ENCODE measurements around the gene LDHB. TPM values are rescaled to one million over a fixed set of nuclear protein-coding genes. Genes with fewer than 3 reads are reported as not detected.

The LDHB gene
- total RNA-seq, 1 donor from 2014 or later, result 775 TPM

- Mint-ChIP-seq H3K27ac (ENCODE audit: unreplicated experiment) (no peak overlapping the region), H3K9me3 (ENCODE audit: unreplicated experiment) (no peaks in the 10 kb centered on the region), H3K36me3 (ENCODE audit: low read depth, unreplicated experiment) (no peaks in the 10 kb centered on the region), H3K27me3 (ENCODE audit: low read depth, unreplicated experiment) (peaks cover 3% of the 10 kb centered on the region), H3K4me3 (ENCODE audit: unreplicated experiment) (no peak overlapping the region), H3K4me1 (ENCODE audit: low read depth, unreplicated experiment) (no peaks in the 10 kb centered on the region)
- H3K9ac ChIP-seq (ENCODE audit: low read length), result no peak overlapping the region
- no peaks in the 10 kb centered on the region for H3K79me2 ChIP-seq (ENCODE audit: insufficient read depth, low read length)
- H4K20me1 ChIP-seq (ENCODE audit: insufficient read depth, low read length), result no peaks in the 10 kb centered on the region
- H3K36me3 ChIP-seq (ENCODE audit: insufficient read depth, low read length), result no peaks in the 10 kb centered on the region
- H3K9me3 ChIP-seq (ENCODE audit: insufficient read depth, low read depth, low read length), result no peaks in the 10 kb centered on the region
- no peak overlapping the region for H2AFZ ChIP-seq (ENCODE audit: low read depth, low read length)
- DNase-seq (ENCODE audit: low read depth) (no peak), FAIRE-seq (no peak)
- TF ChIP-seq EZH2 (IDR thresholded peaks at IDR 0.05; ENCODE audit: insufficient read depth, low read length) (no peak), CTCF (IDR thresholded peaks at IDR 0.05; ENCODE audit: insufficient read depth, low read depth, low read length) (no peak)
- H3K4me2 ChIP-seq (ENCODE audit: low read length), result no peak overlapping the region
- H3K4me3 ChIP-seq (ENCODE audit: insufficient read depth, low read depth, low read length), result no peak overlapping the region
- peaks cover 7% of the 10 kb centered on the region for H3K27me3 ChIP-seq (ENCODE audit: insufficient read depth, low read length)
- no peaks in the 10 kb centered on the region for H3K4me1 ChIP-seq (ENCODE audit: insufficient read depth, low read length)
- H3K27ac ChIP-seq (ENCODE audit: low read depth, low read length), result no peak overlapping the region
These were observed 14.5 kb upstream of the LDHB start for GRCh38 chr12:21672146-21672545.

- FAIRE-seq (no peak), DNase-seq (ENCODE audit: low read depth) (peak; percentile 10)
- TF ChIP-seq EZH2 (IDR thresholded peaks at IDR 0.05; ENCODE audit: insufficient read depth, low read length) (no peak), CTCF (IDR thresholded peaks at IDR 0.05; ENCODE audit: insufficient read depth, low read depth, low read length) (no peak)
- Histone ChIP-seq H3K9ac (ENCODE audit: low read length) (no peak overlapping the region), H3K36me3 (ENCODE audit: insufficient read depth, low read length) (no peaks in the 10 kb centered on the region), H3K4me2 (ENCODE audit: low read length) (no peak overlapping the region), H3K27me3 (ENCODE audit: insufficient read depth, low read length) (peaks cover 3% of the 10 kb centered on the region), H3K27ac (ENCODE audit: low read depth, low read length) (no peak overlapping the region), H3K79me2 (ENCODE audit: insufficient read depth, low read length) (no peaks in the 10 kb centered on the region), H3K4me1 (ENCODE audit: insufficient read depth, low read length) (no peaks in the 10 kb centered on the region), H3K9me3 (ENCODE audit: insufficient read depth, low read depth, low read length) (no peaks in the 10 kb centered on the region), H4K20me1 (ENCODE audit: insufficient read depth, low read length) (no peaks in the 10 kb centered on the region), H3K4me3 (ENCODE audit: insufficient read depth, low read depth, low read length) (no peak overlapping the region), H2AFZ (ENCODE audit: low read depth, low read length) (no peak overlapping the region)
- H3K4me3 Mint-ChIP-seq (ENCODE audit: unreplicated experiment), result no peak overlapping the region
- no peak overlapping the region for H3K27ac Mint-ChIP-seq (ENCODE audit: unreplicated experiment)
- H3K36me3 Mint-ChIP-seq (ENCODE audit: low read depth, unreplicated experiment), result peaks cover 1% of the 10 kb centered on the region
- no peaks in the 10 kb centered on the region for H3K9me3 Mint-ChIP-seq (ENCODE audit: unreplicated experiment)
- peaks cover 2% of the 10 kb centered on the region for H3K4me1 Mint-ChIP-seq (ENCODE audit: low read depth, unreplicated experiment)
- H3K27me3 Mint-ChIP-seq (ENCODE audit: low read depth, unreplicated experiment), result no peaks in the 10 kb centered on the region
These were observed 9.1 kb upstream of the LDHB start for GRCh38 chr12:21666722-21667121.

- no peak overlapping the region for H2AFZ ChIP-seq (ENCODE audit: low read depth, low read length)
- H3K36me3 ChIP-seq (ENCODE audit: insufficient read depth, low read length), result no peaks in the 10 kb centered on the region
- no peak for FAIRE-seq
- H3K9ac ChIP-seq (ENCODE audit: low read length), result no peak overlapping the region
- no peaks in the 10 kb centered on the region for H4K20me1 ChIP-seq (ENCODE audit: insufficient read depth, low read length)
- H3K27me3 Mint-ChIP-seq (ENCODE audit: low read depth, unreplicated experiment), result no peaks in the 10 kb centered on the region
- H3K9me3 Mint-ChIP-seq (ENCODE audit: unreplicated experiment), result no peaks in the 10 kb centered on the region
- H3K4me2 ChIP-seq (ENCODE audit: low read length), result no peak overlapping the region
- H3K4me3 ChIP-seq (ENCODE audit: insufficient read depth, low read depth, low read length), result no peak overlapping the region
- H3K27ac Mint-ChIP-seq (ENCODE audit: unreplicated experiment), result no peak overlapping the region
- H3K27me3 ChIP-seq (ENCODE audit: insufficient read depth, low read length), result peaks cover 3% of the 10 kb centered on the region
- no peak for DNase-seq (ENCODE audit: low read depth)
- H3K4me1 ChIP-seq (ENCODE audit: insufficient read depth, low read length), result no peaks in the 10 kb centered on the region
- peaks cover 2% of the 10 kb centered on the region for H3K4me1 Mint-ChIP-seq (ENCODE audit: low read depth, unreplicated experiment)
- no peak overlapping the region for H3K27ac ChIP-seq (ENCODE audit: low read depth, low read length)
- no peak for TF ChIP-seq EZH2 (IDR thresholded peaks at IDR 0.05; ENCODE audit: insufficient read depth, low read length)
- TF ChIP-seq CTCF (IDR thresholded peaks at IDR 0.05; ENCODE audit: insufficient read depth, low read depth, low read length), result no peak
- no peaks in the 10 kb centered on the region for H3K9me3 ChIP-seq (ENCODE audit: insufficient read depth, low read depth, low read length)
- no peak overlapping the region for H3K4me3 Mint-ChIP-seq (ENCODE audit: unreplicated experiment)
- no peaks in the 10 kb centered on the region for H3K79me2 ChIP-seq (ENCODE audit: insufficient read depth, low read length)
- peaks cover 1% of the 10 kb centered on the region for H3K36me3 Mint-ChIP-seq (ENCODE audit: low read depth, unreplicated experiment)
These were observed 8.2 kb upstream of the LDHB start for GRCh38 chr12:21665816-21666215.

Data from astrocyte (in vitro differentiated cells and primary cell).